ENCODE data around the gene RCOR3.
"Not testable (repeated sequence)": the region's sequence is repeated elsewhere in the genome, so short reads cannot be mapped to it uniquely, and the experiment has no call there.

RCOR3 gene

DNA sequence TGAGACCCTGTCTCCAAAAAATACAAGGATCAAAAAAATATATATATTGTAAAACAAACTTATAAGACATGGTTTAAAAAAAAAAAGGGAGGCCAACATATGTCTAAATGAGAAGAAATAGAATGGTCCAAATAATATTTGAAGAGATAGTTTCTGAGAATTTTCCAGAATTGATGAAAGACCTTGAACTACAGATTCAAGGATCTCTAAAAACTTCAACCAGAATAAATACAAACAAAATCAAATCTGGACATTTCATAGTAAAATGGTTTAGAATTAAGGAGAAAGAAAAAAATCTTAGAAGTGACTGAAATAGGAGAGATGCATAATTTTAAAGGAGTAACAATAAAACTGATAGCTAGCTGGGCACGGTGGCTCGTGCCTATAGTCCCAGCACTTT, 45.5 kb upstream of the RCOR3 start:
- H3K36me3 ChIP-seq (replicated peaks; ENCODE audit: insufficient read depth, low read length), result no peaks in the 10 kb centered on the region
- H3K4me1 ChIP-seq (ENCODE audit: low read length), result no peaks in the 10 kb centered on the region
- no peaks in the 10 kb centered on the region for H4K20me1 ChIP-seq (ENCODE audit: insufficient read depth, low read length)
- H3K4me3 ChIP-seq (ENCODE audit: low read length), result no peak overlapping the region
- no peak for TF ChIP-seq EZH2phosphoT487 (IDR thresholded peaks at IDR 0.05; ENCODE audit: low read length)
- no peak for TF ChIP-seq EZH2 (optimal IDR thresholded peaks at IDR 0.05; ENCODE audit: low read depth, low read length)
- TF ChIP-seq, protein P1, sequence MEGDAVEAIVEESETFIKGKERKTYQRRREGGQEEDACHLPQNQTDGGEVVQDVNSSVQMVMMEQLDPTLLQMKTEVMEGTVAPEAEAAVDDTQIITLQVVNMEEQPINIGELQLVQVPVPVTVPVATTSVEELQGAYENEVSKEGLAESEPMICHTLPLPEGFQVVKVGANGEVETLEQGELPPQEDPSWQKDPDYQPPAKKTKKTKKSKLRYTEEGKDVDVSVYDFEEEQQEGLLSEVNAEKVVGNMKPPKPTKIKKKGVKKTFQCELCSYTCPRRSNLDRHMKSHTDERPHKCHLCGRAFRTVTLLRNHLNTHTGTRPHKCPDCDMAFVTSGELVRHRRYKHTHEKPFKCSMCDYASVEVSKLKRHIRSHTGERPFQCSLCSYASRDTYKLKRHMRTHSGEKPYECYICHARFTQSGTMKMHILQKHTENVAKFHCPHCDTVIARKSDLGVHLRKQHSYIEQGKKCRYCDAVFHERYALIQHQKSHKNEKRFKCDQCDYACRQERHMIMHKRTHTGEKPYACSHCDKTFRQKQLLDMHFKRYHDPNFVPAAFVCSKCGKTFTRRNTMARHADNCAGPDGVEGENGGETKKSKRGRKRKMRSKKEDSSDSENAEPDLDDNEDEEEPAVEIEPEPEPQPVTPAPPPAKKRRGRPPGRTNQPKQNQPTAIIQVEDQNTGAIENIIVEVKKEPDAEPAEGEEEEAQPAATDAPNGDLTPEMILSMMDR (IDR thresholded peaks at IDR 0.05; ENCODE audit: low read length), result no peak
- DNase-seq, result no peak
- H3K27me3 ChIP-seq (replicated peaks; ENCODE audit: insufficient read depth, low read length), result no peaks in the 10 kb centered on the region
- H3K9me2 ChIP-seq (replicated peaks; ENCODE audit: insufficient read depth, low read length), result no peaks in the 10 kb centered on the region
- H3K79me2 ChIP-seq (ENCODE audit: low read length), result no peaks in the 10 kb centered on the region
- no peaks in the 10 kb centered on the region for H3F3A ChIP-seq (ENCODE audit: insufficient read depth, low read length)
- no peak overlapping the region for H2AFZ ChIP-seq (ENCODE audit: low read length)
- H3K27ac ChIP-seq (ENCODE audit: low read length), result no peak overlapping the region
- H3K4me2 ChIP-seq (ENCODE audit: low read depth, low read length), result no peak overlapping the region
- H3K9ac ChIP-seq (ENCODE audit: low read length), result no peak overlapping the region
- H3K9me3 ChIP-seq (replicated peaks; ENCODE audit: insufficient read depth, low read length), result no peaks in the 10 kb centered on the region

DNA sequence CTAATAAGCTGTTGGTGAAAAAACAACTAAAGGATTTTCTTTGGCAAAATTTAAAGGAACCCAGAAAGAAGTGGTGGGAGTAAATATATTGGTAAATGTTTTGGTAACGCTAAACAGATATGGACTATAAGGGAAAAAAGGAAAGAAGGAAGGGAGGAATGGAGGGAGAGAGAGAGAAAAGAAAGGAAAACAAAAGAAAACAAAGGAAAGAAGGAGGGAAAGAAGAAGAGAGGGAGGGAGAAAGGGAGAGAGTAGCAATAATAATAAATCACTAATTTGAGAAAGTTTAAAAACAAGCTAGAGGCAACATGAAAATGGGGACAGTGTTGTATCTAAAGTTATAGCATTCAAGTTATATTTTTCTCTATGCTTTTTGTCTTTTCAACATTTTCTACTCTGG, 43.6 kb upstream of the RCOR3 start:
- Histone ChIP-seq H3K27me3 (replicated peaks; ENCODE audit: insufficient read depth, low read length) (no peaks in the 10 kb centered on the region), H3K4me3 (ENCODE audit: low read length) (no peak overlapping the region), H2AFZ (ENCODE audit: low read length) (no peak overlapping the region), H3K4me2 (ENCODE audit: low read depth, low read length) (no peak overlapping the region), H3K79me2 (ENCODE audit: low read length) (no peaks in the 10 kb centered on the region), H3K9ac (ENCODE audit: low read length) (no peak overlapping the region), H3K9me2 (replicated peaks; ENCODE audit: insufficient read depth, low read length) (no peaks in the 10 kb centered on the region), H3K4me1 (ENCODE audit: low read length) (no peaks in the 10 kb centered on the region), H4K20me1 (ENCODE audit: insufficient read depth, low read length) (no peaks in the 10 kb centered on the region), H3F3A (ENCODE audit: insufficient read depth, low read length) (no peaks in the 10 kb centered on the region), H3K9me3 (replicated peaks; ENCODE audit: insufficient read depth, low read length) (no peaks in the 10 kb centered on the region), H3K27ac (ENCODE audit: low read length) (no peak overlapping the region), H3K36me3 (replicated peaks; ENCODE audit: insufficient read depth, low read length) (no peaks in the 10 kb centered on the region)
- TF ChIP-seq EZH2phosphoT487 (IDR thresholded peaks at IDR 0.05; ENCODE audit: low read length), result no peak
- TF ChIP-seq EZH2 (optimal IDR thresholded peaks at IDR 0.05; ENCODE audit: low read depth, low read length), result no peak
- TF ChIP-seq, protein P1 (IDR thresholded peaks at IDR 0.05; ENCODE audit: low read length), result no peak
- DNase-seq, result no peak

DNA sequence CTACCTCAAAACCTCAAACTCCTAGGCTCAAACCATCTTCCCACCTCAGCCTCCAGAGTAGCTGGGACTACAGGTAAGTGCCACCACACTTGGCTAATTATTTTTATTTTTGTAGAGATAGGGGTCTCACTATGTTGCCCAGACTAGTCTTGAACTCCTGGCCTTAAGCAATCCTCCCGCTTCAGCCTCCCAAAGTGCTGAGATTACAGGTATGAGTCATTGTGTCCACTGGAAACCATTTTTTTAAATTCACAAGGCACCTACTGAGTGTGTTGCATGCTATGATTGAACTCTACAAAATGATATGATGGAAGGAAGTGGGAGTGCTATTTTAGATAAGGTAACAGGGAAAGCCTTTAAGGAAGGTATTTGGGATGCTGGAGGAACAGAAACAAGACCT, 41.8 kb upstream of the RCOR3 start:
- Histone ChIP-seq H3K4me1 (ENCODE audit: low read length) (no peaks in the 10 kb centered on the region), H3K27me3 (replicated peaks; ENCODE audit: insufficient read depth, low read length) (no peaks in the 10 kb centered on the region), H3K27ac (ENCODE audit: low read length) (no peak overlapping the region), H2AFZ (ENCODE audit: low read length) (no peak overlapping the region), H3K9me2 (replicated peaks; ENCODE audit: insufficient read depth, low read length) (no peaks in the 10 kb centered on the region), H3F3A (ENCODE audit: insufficient read depth, low read length) (no peaks in the 10 kb centered on the region), H3K9ac (ENCODE audit: low read length) (no peak overlapping the region), H4K20me1 (ENCODE audit: insufficient read depth, low read length) (no peaks in the 10 kb centered on the region), H3K4me3 (ENCODE audit: low read length) (no peak overlapping the region), H3K36me3 (replicated peaks; ENCODE audit: insufficient read depth, low read length) (no peaks in the 10 kb centered on the region), H3K9me3 (replicated peaks; ENCODE audit: insufficient read depth, low read length) (no peaks in the 10 kb centered on the region), H3K79me2 (ENCODE audit: low read length) (no peaks in the 10 kb centered on the region), H3K4me2 (ENCODE audit: low read depth, low read length) (no peak overlapping the region)
- TF ChIP-seq, protein P1 (IDR thresholded peaks at IDR 0.05; ENCODE audit: low read length), result no peak
- no peak for TF ChIP-seq EZH2 (optimal IDR thresholded peaks at IDR 0.05; ENCODE audit: low read depth, low read length)
- TF ChIP-seq EZH2phosphoT487 (IDR thresholded peaks at IDR 0.05; ENCODE audit: low read length), result no peak
- DNase-seq, result no peak

DNA sequence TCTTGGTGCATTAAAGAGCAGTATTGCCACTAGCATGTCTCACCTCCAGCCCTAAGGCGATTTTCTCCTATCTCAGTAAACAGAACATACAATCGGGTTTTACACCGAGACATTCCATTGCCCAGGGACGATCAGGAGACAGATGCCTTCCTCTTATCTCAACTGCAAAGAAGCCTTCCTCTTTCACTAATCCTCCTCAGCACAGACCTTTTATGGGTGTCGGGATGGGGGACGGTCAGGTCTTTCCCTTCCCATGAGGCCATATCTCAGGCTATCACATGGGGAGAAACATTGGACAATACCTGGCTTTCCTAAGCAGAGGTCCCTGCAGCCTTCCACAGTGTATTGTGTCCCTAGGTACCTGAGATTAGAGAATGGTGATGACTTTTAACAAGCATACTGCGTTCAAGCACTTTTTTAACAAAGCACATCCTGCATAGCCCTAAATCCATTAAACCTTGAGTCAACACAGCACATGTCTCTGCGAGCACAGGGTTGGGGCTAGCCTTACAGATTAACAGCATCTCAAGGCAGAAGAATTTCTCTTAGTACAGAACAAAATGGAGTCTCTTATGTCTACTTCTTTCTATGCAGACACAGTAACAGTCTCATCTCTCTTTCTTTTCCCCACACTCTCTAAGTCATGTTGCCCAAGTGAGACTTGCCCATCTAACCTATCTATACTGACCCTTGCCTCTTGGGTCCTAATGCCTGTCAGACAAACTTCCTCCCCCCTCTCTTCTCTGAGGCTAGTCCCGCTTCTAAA, 36.5 kb upstream of the RCOR3 start:
- DNase-seq, result not testable (repeated sequence)

DNA sequence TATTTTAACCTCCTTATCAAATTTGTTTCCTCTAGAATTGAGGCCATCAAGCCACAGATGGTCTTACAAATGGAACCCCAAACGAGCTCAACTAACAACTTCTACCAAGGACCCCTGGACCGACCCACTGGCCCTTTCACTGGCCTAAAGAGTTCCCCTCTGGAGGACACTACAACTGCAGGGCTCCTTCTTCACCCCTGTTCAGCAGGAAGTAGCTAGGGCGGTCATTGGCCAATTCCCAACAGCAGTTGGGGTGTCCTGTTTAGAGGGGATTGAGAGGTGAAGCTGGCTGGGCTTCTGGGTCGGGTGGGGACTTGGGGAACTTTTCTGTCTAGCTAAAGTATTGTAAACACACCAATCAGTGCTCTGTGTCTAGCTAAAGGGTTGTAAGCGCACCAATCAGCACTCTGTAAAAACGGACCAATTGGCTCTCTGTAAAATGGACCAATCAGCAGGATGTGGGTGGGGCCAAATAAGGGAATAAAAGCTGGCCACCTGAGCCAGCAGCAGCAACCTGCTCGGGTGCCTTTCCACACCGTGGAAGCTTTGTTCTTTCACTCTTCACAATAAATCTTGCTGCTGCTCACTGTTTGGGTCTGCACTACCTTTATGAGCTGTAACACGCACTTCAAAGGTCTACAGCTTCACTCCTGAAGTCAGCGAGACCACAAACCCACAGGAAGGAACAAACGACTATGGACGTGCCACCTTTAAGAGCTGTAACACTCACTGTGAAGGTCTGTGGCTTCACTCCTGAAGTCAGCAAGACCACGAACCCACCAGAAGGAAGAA, 30.4 kb upstream of the RCOR3 start:
- H3F3A ChIP-seq (ENCODE audit: insufficient read depth, low read length); H4K20me1 ChIP-seq (ENCODE audit: insufficient read depth, low read length); H3K9me3 ChIP-seq (replicated peaks; ENCODE audit: insufficient read depth, low read length); H3K27ac ChIP-seq (ENCODE audit: low read length); DNase-seq; H3K4me1 ChIP-seq (ENCODE audit: low read length); H3K9me2 ChIP-seq (replicated peaks; ENCODE audit: insufficient read depth, low read length); H3K27me3 ChIP-seq (replicated peaks; ENCODE audit: insufficient read depth, low read length); H3K4me2 ChIP-seq (ENCODE audit: low read depth, low read length); H3K36me3 ChIP-seq (replicated peaks; ENCODE audit: insufficient read depth, low read length); H3K9ac ChIP-seq (ENCODE audit: low read length); H2AFZ ChIP-seq (ENCODE audit: low read length); H3K79me2 ChIP-seq (ENCODE audit: low read length); H3K4me3 ChIP-seq (ENCODE audit: low read length): not testable (repeated sequence)

More for the DNA sequence above, 36.5 kb upstream of the RCOR3 start:
- not testable (repeated sequence) for H3K9me2 ChIP-seq (replicated peaks; ENCODE audit: insufficient read depth, low read length); H3K79me2 ChIP-seq (ENCODE audit: low read length); H2AFZ ChIP-seq (ENCODE audit: low read length); H3F3A ChIP-seq (ENCODE audit: insufficient read depth, low read length); H3K9me3 ChIP-seq (replicated peaks; ENCODE audit: insufficient read depth, low read length); H3K4me1 ChIP-seq (ENCODE audit: low read length); H3K36me3 ChIP-seq (replicated peaks; ENCODE audit: insufficient read depth, low read length); H3K27ac ChIP-seq (ENCODE audit: low read length); H3K9ac ChIP-seq (ENCODE audit: low read length); H3K4me2 ChIP-seq (ENCODE audit: low read depth, low read length); H4K20me1 ChIP-seq (ENCODE audit: insufficient read depth, low read length); H3K4me3 ChIP-seq (ENCODE audit: low read length); H3K27me3 ChIP-seq (replicated peaks; ENCODE audit: insufficient read depth, low read length)

Data from MM.1S (cell line).